ENCODE results near the gene SETDB1.

DNA sequence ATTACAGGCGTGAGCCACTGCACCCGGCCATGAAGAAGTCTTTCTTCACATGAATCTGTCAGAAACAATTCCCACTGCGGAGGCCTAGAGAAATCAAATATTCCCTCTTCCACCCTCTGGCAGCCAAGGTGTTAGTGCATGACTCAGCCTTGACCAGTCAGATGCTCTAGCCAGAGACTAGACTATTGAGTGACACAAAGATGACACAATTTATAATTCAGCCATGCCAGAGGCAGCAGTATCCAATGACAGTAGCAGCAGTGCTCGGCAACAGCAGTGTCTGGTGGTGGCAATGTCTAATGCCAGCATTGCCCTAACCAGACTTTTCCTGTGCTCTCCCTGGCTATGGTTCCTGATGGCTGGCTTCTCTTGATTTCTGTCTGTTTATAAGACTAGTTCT, 30.5 kb upstream of the SETDB1 start:
- TF ChIP-seq KDM1A (IDR thresholded peaks at IDR 0.05; ENCODE audit: borderline replicate concordance, low read length) (no peak), SUZ12 (IDR thresholded peaks at IDR 0.05; ENCODE audit: low read length) (no peak), CHD2 (IDR thresholded peaks at IDR 0.05; ENCODE audit: low read length) (no peak), RAD21 (IDR thresholded peaks at IDR 0.05 in 1 of 2, conservative IDR thresholded peaks at IDR 0.05 in 1 of 2; ENCODE audit: low read depth in 2 of 2, low read length in 2 of 2) (no peak), YY1 (IDR thresholded peaks at IDR 0.05; ENCODE audit: low read depth, low read length) (no peak), POLR2A (IDR thresholded peaks at IDR 0.05; ENCODE audit: control extremely low read depth in 1 of 2, low read depth in 2 of 2, low read length in 2 of 2) (no peak), TAF7 (optimal IDR thresholded peaks at IDR 0.05; ENCODE audit: borderline replicate concordance, low read depth, low read length) (no peak)
- TF ChIP-seq, protein P1, sequence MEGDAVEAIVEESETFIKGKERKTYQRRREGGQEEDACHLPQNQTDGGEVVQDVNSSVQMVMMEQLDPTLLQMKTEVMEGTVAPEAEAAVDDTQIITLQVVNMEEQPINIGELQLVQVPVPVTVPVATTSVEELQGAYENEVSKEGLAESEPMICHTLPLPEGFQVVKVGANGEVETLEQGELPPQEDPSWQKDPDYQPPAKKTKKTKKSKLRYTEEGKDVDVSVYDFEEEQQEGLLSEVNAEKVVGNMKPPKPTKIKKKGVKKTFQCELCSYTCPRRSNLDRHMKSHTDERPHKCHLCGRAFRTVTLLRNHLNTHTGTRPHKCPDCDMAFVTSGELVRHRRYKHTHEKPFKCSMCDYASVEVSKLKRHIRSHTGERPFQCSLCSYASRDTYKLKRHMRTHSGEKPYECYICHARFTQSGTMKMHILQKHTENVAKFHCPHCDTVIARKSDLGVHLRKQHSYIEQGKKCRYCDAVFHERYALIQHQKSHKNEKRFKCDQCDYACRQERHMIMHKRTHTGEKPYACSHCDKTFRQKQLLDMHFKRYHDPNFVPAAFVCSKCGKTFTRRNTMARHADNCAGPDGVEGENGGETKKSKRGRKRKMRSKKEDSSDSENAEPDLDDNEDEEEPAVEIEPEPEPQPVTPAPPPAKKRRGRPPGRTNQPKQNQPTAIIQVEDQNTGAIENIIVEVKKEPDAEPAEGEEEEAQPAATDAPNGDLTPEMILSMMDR (IDR thresholded peaks at IDR 0.05; ENCODE audit: control extremely low read depth in 1 of 3, insufficient read depth in 1 of 3, low read depth in 1 of 3, low read length in 3 of 3) = no peak

Measured in H1 (cell line).